Measurements from ENCODE around the gene TSACC.

The TSACC gene

DNA sequence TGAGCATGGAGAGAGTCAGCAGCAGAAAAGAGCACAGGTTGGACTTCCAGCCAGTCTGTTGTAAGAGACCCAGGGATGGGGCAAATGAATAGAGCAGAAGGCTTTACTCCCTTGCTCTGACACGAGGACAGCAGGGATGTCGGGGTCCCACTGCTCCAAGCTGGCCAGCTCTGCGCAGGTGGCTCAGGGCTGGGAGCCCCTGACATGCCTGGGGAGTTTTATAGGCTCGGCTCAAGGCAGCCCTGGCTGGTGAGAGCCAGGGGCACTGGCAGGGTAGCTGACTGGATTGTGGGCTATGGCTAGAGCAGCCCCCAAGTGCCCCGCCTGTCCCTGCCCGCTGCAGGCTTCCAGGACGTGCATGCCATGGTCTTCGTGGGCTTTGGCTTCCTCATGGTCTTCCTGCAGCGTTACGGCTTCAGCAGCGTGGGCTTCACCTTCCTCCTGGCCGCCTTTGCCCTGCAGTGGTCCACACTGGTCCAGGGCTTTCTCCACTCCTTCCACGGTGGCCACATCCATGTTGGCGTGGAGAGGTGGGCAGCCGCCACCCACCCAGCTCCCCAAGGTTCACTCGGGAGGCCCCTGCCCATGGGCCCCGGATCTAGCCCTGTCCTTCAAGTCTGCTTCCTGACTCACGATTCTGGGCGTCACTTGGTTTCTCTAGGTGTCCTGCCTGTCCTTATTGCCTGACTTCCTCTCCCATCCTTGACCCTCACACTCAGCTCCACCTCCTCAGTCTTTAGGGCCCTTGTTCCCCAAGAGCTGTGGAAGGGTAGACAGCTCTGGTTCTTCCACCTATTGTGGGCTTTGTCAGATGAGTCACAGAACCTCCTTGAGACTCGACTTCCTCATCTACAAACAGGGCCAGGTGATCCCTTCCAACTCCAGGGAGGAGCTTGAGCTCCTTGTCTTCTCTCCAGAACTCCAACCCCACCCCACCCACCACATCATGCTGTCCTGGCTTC is 38.9 kb downstream of the TSACC start:
- no peak for DNase-seq

DNA sequence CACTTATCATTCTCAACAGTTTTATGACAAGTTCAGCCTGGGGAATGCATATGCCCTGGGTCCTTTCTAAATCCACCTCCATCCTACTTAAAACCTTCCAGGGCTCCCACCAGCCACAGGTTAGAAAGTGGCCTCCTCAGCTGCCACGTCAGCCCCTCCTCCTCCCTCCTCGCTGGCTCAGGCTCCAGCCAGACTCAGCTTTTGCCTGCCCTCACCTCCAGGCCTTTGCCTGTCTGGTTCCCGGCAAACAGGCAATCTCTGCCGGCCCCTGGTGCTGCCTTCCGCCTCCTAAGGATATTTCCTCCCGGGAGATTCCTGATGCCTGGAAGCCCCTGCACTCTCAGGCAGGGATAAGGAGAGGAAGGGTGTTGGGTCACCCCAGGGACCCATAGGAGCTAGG is 40.2 kb downstream of the TSACC start:
- no peak for DNase-seq

DNA sequence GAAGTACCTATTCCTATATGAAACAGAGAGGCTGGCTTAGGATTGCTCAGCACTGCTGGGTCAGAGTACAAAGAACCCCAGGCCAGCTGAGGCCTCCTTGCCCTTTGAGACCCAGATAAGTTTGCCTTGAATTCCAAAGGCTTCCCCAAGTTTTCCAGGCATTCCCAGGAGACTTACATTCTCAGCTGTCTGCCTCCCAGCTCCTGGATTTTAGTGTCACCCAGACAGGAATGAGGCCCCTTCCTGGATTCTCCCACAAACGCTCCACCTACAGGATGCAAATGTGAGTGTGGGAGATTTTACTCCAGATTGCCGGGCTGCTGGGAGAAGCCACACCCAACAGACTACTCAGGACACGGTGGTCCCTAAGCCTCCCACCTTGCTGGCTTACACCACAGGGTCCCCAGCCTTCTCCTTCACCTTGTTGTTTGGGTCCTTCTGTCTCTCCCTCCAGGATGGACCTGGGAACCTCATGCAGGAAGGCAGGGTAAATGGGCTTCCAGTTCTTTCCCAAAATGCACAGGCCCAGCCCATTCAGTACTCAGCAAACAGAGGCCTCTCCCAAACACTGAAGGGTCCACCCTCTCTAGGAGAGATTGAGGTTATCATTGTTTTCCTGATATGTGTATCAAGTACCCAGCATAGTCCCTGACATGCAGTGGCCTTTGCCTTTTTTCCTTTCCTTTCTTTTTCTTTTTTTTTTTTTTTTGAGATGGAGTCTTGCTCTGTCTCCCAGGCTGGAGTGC is 41.3 kb downstream of the TSACC start:
- DNase-seq = no peak

GRCh38 chr1:156382561-156382960 is 44.2 kb downstream of the TSACC start:
- no peak for DNase-seq

- peak; percentile 56 for DNase-seq
Observed at GRCh38 chr1:156383023-156383422, 44.7 kb downstream of the TSACC start.

GRCh38 chr1:156384007-156384406 is 45.7 kb downstream of the TSACC start:
- no peak for DNase-seq

GRCh38 chr1:156384658-156385057 is 46.3 kb downstream of the TSACC start:
- no peak for DNase-seq

- peak; percentile 63 for DNase-seq
Observed at GRCh38 chr1:156385534-156386031, 47.3 kb downstream of the TSACC start.

- DNase-seq = no peak
Observed at GRCh38 chr1:156386134-156386901, 48.0 kb downstream of the TSACC start.

GRCh38 chr1:156386949-156387869 is 48.9 kb downstream of the TSACC start:
- DNase-seq = no peak

GRCh38 chr1:156387870-156388173 is 49.5 kb downstream of the TSACC start:
- no peak for DNase-seq

- DNase-seq = no peak
Observed at GRCh38 chr1:156388174-156389137, 50.1 kb downstream of the TSACC start.

DNA sequence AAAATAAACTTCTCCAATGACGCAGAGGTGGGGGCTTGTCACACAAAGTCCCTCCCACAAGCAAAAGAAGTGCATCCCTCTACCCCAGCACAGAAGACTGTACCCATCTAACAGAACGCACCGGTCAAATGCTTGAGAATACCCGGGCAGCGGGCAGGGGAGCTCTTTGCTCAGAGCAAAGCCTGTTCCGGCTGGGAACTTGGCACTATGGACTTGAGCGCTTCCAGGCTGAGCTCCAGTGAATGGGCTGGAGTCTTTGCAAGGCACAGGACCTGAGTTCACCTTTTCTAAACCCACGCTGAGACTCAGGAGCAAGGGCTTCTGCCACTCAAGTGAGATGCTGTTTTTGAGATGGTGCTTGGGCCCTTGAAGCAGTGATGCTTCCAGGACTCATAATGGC is 51.0 kb downstream of the TSACC start:
- DNase-seq = no peak

DNA sequence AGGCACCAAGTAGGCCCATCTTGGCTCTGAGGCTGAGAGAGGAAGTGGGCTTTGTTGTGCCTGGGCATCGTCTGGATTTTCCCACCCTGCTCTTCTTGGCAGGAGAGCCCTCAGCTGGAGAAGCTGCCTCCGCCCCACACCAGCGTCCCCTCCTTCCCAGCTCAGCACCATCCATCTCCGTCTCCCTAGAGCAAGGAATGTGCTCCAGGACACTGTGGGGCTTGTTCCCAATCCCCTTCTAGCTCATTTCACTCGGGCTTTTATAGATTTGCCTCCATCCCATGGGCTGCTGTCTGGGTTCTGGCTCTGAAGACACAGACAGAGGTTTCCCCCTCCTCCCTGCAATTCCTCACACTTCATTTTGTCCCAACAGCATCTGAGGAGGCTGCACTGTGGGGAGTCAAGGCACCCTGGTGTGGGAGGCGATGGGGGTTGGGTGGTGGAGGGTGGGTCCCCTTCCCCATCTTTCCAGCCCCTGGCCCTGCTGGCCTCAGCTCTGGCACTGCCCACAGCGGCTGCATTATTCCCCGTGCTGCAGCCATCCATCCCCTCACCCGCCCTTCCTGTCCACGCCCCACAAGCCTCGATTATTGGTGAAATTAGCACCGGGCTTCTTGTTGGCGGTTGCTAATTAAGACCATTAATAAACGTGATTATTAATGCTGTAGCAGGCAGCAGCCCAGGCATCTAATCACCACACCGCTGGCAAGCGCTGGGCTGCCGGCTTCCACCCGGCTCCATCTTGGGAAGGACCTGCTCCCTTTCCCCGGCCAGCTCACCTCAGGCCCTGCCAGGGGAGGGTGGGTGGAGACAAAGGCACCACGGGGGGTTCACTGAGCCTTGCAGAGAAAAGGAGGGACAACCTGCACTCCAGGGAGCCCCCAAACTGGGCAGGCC is 52.4 kb downstream of the TSACC start:
- DNase-seq = no peak

DNA sequence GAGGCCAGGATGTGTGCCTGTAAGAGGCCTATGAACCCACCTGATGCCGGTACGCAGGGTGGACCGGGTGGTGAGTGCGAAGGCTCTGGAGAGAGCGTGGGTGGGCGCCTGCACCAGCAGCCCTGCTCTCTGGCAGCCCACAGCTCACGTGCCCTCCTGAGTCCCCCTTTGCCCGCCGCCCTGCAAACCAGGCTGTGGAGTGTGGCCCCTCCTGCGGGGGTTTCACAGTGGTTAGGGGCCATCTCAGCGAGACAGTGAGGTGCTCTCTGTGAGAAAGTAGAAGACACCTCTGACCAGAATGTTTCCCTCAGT is 53.0 kb downstream of the TSACC start:
- no peak for DNase-seq

GRCh38 chr1:156391701-156392100 is 53.4 kb downstream of the TSACC start:
- no peak for DNase-seq

DNA sequence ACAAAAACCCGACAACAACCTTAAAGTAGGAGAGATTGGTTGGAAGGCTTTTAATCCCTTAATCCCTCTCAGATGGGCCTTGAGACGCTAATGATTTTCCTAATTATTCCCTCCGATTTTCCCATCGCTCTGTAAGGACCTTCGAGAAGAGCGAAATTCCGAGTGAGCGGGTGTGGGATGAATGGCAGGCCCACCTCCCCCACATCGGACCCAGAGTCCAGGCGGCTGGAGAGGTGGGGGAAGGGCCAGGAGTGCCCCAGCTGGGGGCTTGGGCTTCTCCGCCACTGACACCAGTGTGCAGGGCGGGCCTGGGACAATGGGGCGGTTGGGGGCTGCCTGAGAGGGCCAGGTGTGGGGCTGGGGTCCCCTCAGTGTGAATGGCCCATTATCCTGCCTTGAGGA is 54.1 kb downstream of the TSACC start:
- no peak for DNase-seq

GRCh38 chr1:156393095-156393494 is 54.8 kb downstream of the TSACC start:
- DNase-seq = no peak

- no peak for DNase-seq
Observed at GRCh38 chr1:156394082-156394481, 55.8 kb downstream of the TSACC start.
